Suprapubic skin (tissue), 4 donors: ENCODE results near the gene PRXL2A. TPM values are rescaled to one million over a fixed set of nuclear protein-coding genes. Genes with fewer than 3 reads are reported as not detected.

Experiments used
- DNase-seq, 2 donors: peaks; one replicate each; pipeline ENCODE4 v3.0.0-alpha.2; 2019; ENCODE audit warnings: low spot score in 2 of 2
- H3K27ac ChIP-seq: fragments of 200-600 bp; sonication (generic); one replicate; pipeline ENCODE4 v1.5.1; 2019
- H3K27me3 ChIP-seq: fragments of 200-600 bp; sonication (generic); one replicate; pipeline ENCODE4 v1.5.1; 2019
- H3K36me3 ChIP-seq: fragments of 200-600 bp; sonication (generic); one replicate; pipeline ENCODE4 v1.5.1; 2019
- H3K4me1 ChIP-seq: fragments of 200-600 bp; sonication (generic); one replicate; pipeline ENCODE4 v1.5.1; 2019
- H3K4me3 ChIP-seq: fragments of 200-600 bp; sonication (generic); one replicate; pipeline ENCODE4 v1.5.1; 2019; ENCODE audit warnings: mild to moderate bottlenecking
- H3K9me3 ChIP-seq: fragments of 200-600 bp; sonication (generic); one replicate; pipeline ENCODE4 v1.5.1; 2019
- EP300 ChIP-seq: sonication (generic); formaldehyde crosslinking; IDR thresholded peaks from one replicate; pipeline ENCODE4 v1.6.1; 2017; ENCODE audit warnings: antibody characterized with exemption
- POLR2A ChIP-seq, 2 donors: fragments of 450-650 bp; IDR thresholded peaks; one replicate each; pipeline ENCODE4 v1.6.1; 2017; ENCODE audit warnings: antibody characterized with exemption in 2 of 2, mild to moderate bottlenecking in 2 of 2, moderate library complexity in 2 of 2
- POLR2AphosphoS5 ChIP-seq, 3 donors: sonication (generic); formaldehyde crosslinking; IDR thresholded peaks; one replicate each; pipeline ENCODE4 v1.6.1; 2017; ENCODE audit warnings: antibody characterized with exemption in 3 of 3
- WGBS: methylation state at CpG from one replicate; pipeline ENCODE4 v1.1.5; 2018; 5-methylcytosine and 5-hydroxymethylcytosine counted together
- total RNA-seq, 4 donors: library from RNA; depleted of rRNA; stranded (reverse); fragments of >200 nt; gene quantifications; one replicate each; pipeline ENCODE4 v1.1.0, GENCODE V29; 2016
- TF ChIP-seq, protein P1 (sequence below), 2 donors: fragments of 200-600 bp in 1 of 2; fragments of 450-650 bp in 1 of 2; sonication (generic) in 1 of 2; IDR thresholded peaks; one replicate each; pipeline ENCODE4 v1.5.1; 2016 to 2019; ENCODE audit warnings: antibody characterized with exemption in 2 of 2, mild to moderate bottlenecking in 1 of 2, moderate library complexity in 1 of 2

Gene PRXL2A
- total RNA-seq, 4 donors from 2014 or later: 91.0 to 106 (median 105) TPM

DNA sequence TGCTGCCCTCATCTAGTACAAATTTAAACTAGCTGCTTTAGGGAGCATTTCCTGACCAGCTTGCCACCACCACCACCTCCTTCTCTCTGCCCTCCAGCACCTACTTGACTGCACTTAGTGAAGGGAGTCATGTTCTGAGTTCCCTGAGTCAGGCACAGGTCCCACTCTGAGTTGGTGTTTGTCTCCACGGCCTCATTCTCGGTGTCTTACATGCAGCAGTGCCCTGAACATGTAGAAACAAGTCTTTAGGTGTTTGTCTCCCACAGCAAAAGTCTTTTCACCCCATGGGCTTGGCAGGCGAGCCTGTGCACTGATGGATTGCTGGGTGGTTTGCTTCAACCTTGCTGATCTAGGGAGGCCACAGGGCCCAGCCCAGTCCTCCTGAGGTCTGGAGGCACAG is 62.6 kb downstream of the PRXL2A start:
- peak overlapping the region; percentile 88 for H3K27ac ChIP-seq
- H3K9me3 ChIP-seq: no peaks in the 10 kb centered on the region
- no peak for TF ChIP-seq POLR2A (IDR thresholded peaks at IDR 0.05)
- no peak for TF ChIP-seq EP300
- peak in 1 of 3 donors; percentile 46 for TF ChIP-seq POLR2AphosphoS5 (IDR thresholded peaks at IDR 0.05)
- no peak for DNase-seq
- no peaks in the 10 kb centered on the region for H3K27me3 ChIP-seq
- H3K36me3 ChIP-seq: peaks cover 7% of the 10 kb centered on the region
- peaks cover 99% of the 10 kb centered on the region for H3K4me1 ChIP-seq
- 58% methylated on average over 3 of the region's 3 CpGs for WGBS
- H3K4me3 ChIP-seq: no peak overlapping the region

DNA sequence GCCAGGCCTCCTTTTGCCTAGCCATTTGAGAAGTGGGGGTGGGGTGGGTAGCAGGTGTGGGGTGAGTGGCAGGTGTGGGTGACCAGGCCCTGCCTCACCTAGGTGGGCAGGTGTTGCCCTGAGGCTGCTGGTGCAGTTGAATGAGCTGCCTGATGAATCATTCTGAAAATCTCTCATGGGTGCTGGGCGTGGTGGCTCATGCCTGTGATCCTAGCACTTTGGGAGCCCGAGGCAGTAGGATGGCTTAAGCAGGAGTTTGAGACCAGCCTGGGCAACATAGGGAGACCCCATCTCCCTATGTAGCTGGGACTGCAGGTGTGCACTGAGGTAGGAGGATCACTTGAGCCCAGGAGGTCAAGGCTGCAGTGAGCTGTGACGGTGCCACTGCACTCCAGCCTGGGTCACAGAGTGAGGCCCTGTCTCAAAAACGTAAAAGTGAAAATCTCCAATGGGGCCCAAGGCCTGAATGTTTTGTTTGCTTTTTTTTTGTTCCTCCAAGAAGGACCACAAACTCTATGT is 63.4 kb downstream of the PRXL2A start:
- H3K4me1 ChIP-seq: peaks cover 93% of the 10 kb centered on the region
- H3K27me3 ChIP-seq: no peaks in the 10 kb centered on the region
- WGBS: 64% methylated on average over 3 of the region's 4 CpGs
- H3K27ac ChIP-seq: peak overlapping the region; percentile 88
- H3K9me3 ChIP-seq: no peaks in the 10 kb centered on the region
- DNase-seq: no peak
- no peak overlapping the region for H3K4me3 ChIP-seq
- TF ChIP-seq POLR2AphosphoS5 (IDR thresholded peaks at IDR 0.05): no peak
- TF ChIP-seq, protein P1, sequence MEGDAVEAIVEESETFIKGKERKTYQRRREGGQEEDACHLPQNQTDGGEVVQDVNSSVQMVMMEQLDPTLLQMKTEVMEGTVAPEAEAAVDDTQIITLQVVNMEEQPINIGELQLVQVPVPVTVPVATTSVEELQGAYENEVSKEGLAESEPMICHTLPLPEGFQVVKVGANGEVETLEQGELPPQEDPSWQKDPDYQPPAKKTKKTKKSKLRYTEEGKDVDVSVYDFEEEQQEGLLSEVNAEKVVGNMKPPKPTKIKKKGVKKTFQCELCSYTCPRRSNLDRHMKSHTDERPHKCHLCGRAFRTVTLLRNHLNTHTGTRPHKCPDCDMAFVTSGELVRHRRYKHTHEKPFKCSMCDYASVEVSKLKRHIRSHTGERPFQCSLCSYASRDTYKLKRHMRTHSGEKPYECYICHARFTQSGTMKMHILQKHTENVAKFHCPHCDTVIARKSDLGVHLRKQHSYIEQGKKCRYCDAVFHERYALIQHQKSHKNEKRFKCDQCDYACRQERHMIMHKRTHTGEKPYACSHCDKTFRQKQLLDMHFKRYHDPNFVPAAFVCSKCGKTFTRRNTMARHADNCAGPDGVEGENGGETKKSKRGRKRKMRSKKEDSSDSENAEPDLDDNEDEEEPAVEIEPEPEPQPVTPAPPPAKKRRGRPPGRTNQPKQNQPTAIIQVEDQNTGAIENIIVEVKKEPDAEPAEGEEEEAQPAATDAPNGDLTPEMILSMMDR (IDR thresholded peaks at IDR 0.05): no peak
- TF ChIP-seq EP300: no peak
- TF ChIP-seq POLR2A (IDR thresholded peaks at IDR 0.05): no peak
- H3K36me3 ChIP-seq: peaks cover 8% of the 10 kb centered on the region

DNA sequence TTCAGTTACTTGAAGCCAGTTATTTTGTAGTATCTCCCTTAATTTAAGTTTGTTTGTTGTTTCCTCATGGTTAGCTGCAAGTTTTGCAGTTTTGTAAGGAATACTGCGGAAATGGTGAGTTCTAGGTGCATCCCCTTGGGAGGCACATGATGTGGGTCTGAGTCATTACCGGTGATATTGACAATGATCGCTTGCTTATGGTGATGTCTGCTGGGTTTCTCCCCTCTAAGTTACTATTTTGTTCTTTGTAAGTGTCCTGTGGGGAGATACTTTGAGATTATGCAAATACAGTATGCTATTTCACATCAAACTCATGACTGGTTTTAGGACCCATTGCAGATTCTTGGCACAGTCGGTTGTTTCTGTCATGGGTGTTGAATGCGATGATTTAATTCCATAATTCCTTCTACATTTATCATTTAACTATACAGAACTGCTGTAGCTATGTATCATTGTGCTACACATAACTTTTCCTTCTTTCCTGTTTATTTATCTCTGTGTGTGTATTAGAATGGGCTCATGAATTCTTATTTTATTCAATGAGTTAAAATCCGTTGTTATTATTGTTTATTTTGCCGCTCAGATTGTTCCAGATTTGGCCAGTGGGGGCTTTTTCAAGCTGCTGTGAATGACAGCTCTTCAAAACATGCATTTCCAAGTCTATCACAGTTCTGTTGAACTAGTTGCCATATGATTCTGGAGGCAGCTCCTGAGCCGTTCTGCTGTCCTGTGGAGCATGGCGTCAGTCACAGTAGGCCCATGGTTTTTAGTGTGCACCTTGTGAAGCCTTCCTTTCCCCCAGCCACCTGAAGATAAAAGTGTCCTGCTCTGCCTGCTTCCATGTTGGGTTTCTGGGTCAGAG is 64.1 kb downstream of the PRXL2A start:
- Histone ChIP-seq H3K9me3 (no peaks in the 10 kb centered on the region), H3K4me1 (peaks cover 91% of the 10 kb centered on the region), H3K27ac (peak overlapping the region; percentile 88), H3K4me3 (no peak overlapping the region), H3K36me3 (peaks cover 11% of the 10 kb centered on the region), H3K27me3 (no peaks in the 10 kb centered on the region)
- TF ChIP-seq POLR2AphosphoS5 (IDR thresholded peaks at IDR 0.05): no peak
- TF ChIP-seq, protein P1 (IDR thresholded peaks at IDR 0.05): no peak
- TF ChIP-seq EP300: no peak
- no peak for TF ChIP-seq POLR2A (IDR thresholded peaks at IDR 0.05)
- whole genome bisulfite sequencing: 58% methylated on average over 9 of the region's 9 CpGs
- no peak for DNase-seq

DNA sequence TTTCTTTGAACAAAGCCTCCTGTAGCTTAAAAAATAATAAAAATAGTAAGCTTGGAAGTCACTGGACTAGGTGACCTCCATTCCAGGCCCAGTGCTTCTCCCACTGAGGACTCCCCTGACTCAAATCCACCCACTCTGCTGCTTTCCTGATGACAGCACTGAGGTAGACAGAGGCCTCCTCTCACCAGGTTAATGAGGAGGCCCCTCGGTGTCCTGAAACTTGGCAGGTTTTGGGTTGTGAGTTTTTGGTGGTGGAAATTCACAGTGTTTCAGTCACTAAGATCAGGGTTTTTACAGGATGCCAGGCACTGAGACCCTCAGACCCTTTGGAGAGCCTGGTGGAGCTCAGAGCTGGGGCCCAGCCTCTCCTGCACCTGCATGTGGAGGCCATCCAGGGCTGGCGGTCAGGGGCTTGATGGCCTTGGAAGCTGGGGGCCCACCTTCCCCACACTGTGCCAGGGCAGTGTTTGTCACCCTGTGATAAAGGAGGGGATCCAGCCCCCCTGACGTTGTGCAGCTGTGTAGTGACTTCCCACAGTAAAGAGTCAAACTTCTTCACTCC is 64.8 kb downstream of the PRXL2A start:
- Histone ChIP-seq H3K27ac (peak overlapping the region; percentile 88), H3K27me3 (no peaks in the 10 kb centered on the region), H3K4me1 (peaks cover 84% of the 10 kb centered on the region), H3K9me3 (no peaks in the 10 kb centered on the region), H3K4me3 (no peak overlapping the region), H3K36me3 (peaks cover 11% of the 10 kb centered on the region)
- no peak for DNase-seq
- TF ChIP-seq, protein P1 (IDR thresholded peaks at IDR 0.05): no peak
- no peak for TF ChIP-seq POLR2AphosphoS5 (IDR thresholded peaks at IDR 0.05)
- TF ChIP-seq POLR2A (IDR thresholded peaks at IDR 0.05): no peak
- TF ChIP-seq EP300: no peak
- WGBS: 86% methylated on average over 3 of the region's 3 CpGs

DNA sequence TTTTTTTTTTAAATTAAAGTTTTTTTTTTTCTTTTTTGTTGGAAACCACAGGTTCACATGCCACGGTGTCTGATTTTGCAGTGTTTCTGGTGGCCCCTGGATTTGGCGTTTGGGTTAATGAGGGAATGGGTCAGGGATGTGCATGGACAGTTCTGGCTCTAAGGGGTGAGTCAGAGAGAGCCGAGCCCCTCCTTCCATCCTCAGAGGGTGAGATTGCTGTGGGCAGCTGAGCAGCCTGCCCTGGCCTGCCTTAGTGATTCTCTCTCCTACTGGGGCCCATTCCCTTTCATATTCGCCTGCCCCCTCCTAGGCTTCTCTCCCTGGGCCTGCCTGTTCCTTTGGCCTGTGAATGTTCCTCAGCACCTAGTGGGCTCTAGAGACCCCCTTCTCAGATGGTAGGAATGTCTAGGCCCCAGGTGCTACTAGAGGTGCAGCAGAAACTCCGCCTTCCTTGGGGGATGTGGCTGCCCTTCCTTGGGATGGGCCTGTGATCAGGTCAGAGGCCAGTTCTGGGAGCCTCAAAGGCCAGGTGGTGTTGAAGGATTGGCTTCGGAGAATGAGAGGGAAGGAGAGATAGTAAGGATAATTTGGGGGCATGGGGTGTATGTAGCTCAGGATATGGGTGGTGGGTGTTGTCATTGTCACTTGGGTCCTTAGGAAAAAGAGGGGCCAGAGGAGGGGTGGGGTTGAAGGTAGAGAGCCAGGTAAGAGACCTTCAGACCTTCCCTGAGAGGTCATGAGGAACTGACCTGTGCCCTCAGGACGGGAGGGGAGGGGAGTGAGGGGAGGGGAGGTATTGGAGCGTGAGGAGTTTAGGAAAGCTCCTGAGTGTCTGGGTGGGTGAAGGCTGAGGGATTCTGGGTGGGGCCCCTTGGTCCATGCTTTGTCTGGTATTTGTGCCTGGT is 65.6 kb downstream of the PRXL2A start:
- TF ChIP-seq, protein P1 (IDR thresholded peaks at IDR 0.05): no peak
- TF ChIP-seq POLR2A (IDR thresholded peaks at IDR 0.05): no peak
- no peak for TF ChIP-seq POLR2AphosphoS5 (IDR thresholded peaks at IDR 0.05)
- no peak for TF ChIP-seq EP300
- H3K27ac ChIP-seq: peak overlapping the region; percentile 88
- no peak for DNase-seq
- peaks cover 76% of the 10 kb centered on the region for H3K4me1 ChIP-seq
- no peaks in the 10 kb centered on the region for H3K9me3 ChIP-seq
- peaks cover 17% of the 10 kb centered on the region for H3K36me3 ChIP-seq
- WGBS: 73% methylated on average over 8 of the region's 8 CpGs
- H3K27me3 ChIP-seq: no peaks in the 10 kb centered on the region
- no peak overlapping the region for H3K4me3 ChIP-seq
